HG02759 (cell line): ENCODE data around the gene ZNF554.
A peak's percentile ranks its signal among the peaks of the same experiment; 100 is the strongest.

ENCODE experiments used
- ATAC-seq: cut with Tn5 transposase; IDR thresholded peaks from one replicate; pipeline ENCODE4 v1.9.1; 2021; ENCODE audit warnings: mild to moderate bottlenecking, moderate library complexity; ENCODE audit not compliant: unreplicated experiment

Gene ZNF554

DNA sequence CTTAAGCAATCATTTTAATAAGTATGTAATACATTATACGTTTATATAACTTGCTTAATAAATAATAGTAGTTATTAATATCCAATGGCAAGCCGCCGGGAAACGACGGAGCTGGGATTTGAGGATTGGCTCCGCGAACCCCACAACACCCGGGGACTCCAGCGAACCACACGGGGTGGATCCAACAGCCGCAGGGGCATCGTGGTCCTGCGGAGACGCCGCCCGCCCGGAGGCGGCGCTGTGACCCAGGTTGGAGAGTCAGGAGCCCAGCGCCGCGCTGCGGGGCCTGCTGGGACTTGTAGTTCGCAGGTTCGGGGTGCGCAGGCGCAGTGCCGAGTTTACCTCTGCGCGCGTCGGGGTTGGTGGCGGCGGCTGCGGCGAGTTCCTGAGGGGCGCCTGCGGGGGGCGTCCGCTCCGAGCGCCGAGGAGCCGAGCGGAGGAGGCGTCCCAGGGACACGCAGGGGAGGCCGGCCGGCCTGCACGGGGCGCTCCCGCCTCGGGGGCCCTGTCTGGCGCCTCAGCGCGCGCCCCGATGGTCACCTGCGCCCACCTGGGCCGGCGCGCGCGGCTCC is at the start of gene ZNF554:
Gene ZNF554 (plus strand): TSS at position 329 of the 572 bp plus-strand sequence. CDS start 204 bp downstream, at position 533.
- ATAC-seq = peak; percentile 92

DNA sequence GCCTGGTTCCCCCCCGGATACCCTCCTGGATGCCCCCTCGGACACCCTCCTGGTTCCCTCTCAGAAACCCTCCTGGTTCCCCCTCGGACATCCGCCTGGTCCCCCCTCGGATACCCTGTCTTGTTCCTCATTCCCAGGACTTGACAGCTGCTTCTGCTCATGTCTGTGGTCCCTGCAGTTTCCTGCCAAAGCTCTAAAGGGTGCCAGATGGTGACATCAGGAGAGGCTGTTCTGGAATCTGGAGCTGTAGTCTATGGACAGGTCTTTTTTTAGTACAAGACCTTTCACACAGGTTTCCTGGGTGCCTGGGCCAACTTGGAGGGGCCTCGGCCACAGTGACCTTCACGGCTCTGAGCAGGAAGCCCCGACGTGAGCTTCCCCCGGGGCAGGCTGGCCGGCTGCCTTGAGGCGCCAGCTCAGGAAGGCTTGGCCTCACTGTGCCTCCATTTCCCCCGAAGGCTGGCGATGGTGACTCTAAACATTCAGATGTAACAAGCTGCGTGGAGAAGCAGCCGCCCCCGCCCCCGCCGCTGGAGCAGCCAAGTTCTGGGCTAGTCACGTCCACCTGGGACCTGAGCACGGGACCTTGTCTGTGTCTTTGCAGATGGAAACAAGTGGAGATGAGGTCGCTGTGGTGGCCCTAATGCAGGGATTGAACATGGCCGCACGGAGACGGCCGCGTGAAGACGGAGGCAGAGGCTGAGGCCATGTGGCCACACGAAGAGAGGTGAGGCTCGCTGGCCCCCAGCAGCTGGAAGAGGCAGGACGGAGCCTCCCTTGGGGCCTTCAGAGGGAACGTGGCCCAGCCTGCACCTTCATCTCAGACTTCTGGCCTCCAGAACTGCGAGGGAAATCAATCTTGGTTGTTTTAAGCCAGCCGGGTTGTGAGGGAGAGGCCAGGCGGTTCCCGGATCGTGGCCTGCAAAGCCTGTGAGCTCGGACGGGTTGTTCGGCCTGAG is 49.3 kb upstream of the ZNF554 start:
- no peak for ATAC-seq

DNA sequence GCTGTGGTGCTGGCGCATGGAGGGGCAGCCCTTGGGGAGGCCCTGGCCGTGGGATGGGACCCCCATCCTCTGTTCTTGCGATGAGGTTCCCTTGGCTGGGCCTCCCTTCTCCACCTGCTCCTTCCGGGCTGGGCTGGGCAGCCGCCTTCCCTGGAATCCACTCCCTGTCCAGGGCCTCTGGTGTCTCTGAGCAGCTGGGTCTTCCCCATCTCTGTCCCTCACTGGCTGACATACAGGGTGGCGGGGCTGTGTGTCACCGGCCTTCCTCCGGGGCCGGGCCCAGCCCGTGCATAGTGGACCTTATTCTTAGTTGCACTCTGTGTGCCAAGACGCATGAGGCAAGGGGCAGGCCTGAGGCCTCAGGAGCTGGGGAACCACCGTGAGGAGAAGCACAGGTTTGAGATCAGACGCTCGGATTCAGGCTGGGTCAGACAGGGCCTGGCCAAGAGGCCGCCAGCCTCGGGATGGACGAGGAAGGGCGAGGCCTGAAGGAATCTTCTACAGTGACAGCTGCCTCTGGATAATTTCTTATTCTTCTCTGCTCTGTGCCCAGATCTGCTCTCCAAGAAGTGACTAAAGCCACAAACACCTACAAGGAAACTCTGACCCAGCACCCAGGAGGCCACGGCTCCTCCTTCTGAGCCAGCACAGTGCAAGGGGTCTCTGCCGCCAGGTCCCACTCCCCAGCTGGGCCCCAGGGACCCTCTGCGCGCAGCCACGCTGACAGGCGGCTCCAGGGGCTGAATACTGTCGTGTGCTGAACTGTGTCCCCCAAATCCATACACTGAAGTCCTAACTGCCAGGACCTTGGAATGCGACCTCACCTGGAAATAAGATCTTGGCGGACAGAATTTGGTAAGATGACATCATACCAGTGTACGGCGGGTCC is 47.6 kb upstream of the ZNF554 start:
- ATAC-seq = no peak

DNA sequence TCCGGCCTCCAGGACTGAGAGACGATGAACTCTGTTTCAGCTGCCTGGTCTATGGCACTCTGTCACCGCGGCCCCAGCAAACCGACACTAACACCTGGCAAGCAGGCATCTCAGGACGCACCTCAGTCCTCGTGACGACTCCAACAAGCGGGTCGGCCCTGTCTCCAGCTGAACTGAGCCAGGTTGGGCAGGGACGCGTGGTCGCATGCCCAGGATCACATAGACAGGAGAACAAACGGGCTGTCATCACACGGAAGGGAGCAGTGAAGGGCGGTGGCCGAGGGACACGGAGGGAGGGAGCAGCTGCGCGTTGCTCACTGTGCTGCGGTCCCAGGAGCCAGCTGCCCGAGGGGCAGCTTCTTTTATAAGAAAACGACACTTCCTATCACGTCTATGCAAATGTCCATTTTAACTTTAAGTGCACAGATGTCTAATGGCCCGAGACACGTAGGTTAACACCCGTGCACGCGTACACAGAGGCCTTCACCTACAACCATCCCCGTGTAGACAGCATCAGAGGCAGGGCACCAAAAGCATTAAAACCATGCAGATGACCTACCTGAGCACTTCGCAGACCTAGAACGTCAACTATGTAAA is 45.5 kb upstream of the ZNF554 start:
- no peak for ATAC-seq

DNA sequence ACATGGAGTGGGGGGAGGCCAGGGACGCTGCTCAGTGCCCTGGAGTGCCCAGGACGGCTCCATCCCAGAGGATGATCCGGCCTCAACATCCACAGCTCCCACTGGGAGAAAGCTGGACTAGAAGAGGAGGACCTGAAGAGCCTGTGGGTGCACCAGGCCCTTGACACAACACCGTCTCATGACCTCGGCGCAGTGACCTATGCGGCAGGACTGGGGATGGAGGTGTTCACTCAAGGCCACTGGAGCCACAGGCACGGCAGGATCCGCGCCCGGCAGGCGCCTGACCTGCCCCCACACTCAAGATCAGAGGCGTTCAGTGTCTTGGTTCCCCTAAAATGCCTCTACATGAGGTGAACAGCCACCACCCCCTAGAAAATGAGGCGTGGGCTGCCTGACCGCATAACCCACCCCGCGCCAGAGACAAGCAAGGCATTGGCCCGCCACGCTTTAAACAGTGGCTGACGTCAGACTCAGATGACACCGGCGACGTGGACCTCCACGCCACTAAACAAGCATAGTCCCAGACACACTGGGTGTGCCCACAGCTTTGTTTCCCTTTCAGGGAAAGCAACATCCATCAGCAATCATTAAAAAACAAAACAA is 44.6 kb upstream of the ZNF554 start:
- ATAC-seq = no peak

DNA sequence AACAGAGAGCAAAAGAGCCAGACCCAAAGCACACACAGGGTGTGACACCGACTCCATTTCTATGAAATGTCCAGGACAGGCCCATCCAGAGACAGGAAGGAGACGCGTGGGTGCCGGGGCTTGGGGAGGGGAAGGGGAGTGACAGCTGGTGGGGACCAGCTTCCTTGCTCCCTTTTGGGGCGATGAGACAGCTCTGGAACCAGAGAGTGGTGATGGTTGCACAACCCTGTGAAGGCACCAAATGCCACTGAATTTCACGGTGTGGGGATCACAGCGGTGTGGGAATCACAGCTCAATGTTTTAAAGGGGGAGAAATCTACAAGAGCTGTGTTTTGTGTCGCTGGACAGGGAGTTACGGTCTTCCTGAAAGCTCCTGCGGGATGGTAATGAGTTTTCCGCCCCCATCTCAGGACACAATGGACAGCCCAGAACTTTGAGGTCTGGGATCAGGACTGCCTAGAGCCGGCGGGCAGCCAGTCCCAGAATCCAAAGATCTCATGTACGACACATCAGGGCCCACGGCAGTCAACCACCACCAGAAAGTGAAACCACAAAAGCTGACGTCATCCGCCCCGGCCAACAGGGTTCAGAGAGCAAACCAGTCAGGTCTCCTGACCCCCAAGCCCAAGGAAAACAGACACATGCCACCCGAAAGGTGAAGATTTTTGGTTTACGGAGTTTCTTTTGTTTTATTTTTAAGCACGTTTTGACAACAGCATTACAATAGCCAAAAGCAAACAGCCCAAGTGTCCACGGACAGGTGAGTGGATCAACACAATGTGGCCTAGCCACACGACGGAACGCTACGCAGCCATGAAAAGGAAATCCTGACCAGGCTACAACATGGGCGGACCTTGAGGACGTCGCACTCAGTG is 43.9 kb upstream of the ZNF554 start:
- no peak for ATAC-seq

DNA sequence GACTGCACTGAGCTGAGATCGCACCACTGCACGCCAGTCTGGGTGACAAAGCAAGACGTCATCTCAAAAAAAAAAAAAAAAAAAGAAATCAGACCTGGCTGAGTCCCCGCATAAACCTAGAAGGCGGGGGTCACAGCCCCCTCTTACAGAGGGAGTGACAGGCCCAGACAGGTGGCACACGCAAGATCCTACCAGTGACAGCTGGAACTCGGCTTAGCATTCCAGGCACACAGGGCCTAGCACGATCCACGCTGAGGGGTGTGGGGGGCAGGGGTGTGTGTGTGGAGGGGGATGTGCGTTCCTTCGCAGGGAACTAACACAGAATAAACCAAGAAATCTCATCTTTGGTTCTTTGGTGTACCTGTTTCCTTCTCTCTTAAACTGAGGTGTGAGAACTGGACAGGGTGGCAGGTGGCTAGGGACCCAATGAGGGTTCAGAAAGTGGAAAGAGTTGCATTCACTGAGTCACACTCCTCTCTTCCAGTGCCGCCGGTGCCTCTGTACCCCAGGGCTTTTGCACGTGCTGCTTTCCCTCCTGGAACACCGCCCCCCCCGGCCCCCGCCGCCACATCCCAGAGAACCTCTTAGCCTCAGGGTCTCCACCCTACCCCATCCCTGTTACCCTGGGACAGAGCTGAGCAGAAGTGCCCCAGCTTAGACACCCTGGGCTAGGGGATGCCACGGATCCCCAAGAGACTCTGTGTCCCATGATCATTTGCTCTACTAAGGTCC is 41.5 kb upstream of the ZNF554 start:
- no peak for ATAC-seq

DNA sequence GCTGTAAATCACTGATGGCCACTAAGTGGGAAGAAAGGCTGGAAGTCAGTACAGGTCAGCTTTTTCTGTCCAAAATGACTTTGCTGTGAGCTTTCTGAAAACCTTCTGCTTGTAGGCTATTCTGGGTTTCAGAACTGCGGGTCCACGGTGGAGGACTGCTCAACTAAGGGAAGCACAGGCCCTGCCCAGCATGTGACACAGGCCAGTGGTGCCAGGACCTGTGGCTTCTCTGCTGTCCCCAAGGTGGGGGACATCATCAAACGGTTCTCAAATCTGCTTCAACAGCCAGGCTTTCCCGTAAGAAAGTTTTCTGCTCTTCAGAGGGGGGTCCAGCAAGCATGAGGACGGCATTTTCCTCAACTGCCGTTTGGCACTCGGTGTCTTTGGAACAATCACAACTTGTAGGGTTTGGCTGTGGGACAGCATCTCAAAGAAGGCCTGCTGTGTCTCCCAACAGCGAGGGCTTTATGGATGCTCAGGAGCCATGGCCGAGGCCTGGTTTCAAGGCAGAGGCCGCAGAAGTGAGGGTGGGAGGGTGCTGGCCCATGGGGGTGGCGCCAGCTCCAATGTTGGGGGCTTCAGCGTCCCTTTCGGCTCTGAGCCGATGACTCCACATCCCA is 40.4 kb upstream of the ZNF554 start:
- ATAC-seq = no peak

DNA sequence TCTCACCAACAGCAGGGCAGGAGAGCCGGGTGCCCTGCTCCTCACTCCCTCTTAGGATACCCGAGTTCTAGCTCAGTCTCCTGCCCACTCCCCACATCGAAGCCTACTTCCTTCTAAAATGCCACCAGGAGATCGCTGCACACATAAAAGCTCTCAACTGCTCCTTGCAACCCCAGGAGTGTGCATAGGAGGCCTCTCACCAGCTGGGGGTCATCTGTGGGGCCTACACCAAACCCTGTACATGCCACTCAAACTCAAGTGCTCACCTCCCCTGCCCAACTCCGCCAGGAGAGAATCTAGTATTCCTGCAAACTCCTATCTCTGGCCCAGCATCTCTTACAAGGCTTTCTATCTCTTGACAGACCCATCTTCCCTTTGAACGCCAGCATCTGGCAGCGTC is 39.4 kb upstream of the ZNF554 start:
- ATAC-seq = no peak

DNA sequence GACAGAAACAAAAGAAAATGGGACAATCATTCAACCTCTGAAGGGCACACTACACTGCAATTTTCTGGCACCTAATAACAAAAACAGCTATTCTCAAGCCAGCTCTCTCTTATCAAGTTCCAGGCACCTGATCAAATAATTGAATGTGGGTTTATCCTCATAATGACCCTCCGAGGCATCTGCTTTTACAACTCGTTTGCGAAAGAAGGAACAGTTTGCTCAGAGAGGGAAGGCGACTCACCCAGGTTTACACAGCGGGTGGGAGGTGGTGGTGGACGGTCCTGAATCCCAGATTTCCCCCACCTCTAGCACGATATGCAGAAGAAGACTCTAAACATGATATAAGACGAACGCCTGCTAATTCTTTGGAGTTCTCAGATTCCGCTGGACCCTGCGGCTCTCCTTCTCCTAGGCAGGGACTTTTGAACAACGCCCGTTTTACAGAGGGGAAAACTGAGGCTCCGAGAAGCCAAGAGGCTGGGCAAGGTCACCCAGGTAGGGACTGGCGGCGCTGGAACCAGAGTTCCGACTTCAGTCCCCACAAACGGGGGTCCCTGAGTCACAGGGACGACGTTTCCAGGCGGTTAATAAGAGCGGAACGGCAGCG is 37.2 kb upstream of the ZNF554 start:
- no peak for ATAC-seq

DNA sequence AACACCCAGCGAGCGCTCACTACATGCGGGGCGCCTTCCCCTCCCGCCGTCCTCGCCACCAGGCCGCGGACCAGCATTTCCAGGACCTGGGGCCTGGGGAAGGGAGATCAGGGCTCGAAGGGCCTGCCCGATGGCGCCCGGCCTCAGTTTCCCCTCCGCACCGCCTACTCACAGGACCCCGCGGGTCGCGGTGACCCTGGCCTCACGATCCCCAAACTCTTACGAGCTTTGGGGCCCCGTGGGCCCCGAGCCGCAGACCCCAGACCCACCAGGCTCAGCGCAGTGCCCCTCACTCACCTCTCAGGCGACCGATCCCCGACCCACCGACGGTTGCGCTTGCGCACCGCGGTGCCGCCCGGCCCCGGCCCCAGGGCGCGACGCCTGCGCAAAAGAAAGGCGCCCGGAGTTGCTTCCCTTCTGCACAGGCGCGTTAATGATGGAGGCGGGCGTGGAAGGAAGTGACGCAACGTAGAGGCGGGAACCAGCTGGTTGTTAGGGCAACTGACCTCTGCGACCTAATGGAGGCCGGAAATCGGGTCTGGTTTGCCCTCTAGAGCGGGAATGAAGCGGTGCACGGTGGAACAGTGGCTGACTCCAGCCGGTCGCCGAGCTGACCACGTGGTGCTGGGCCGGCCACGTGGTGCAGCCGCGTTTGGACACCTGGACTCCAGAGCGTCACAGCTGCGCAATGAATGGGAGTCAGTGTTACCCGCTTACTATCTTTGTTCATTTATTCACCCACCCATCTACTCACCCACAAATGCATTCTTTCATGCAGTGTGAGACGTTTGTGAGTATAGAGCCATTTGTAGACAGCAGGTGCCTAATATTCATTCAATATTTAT is 36.5 kb upstream of the ZNF554 start, which contains the start of gene SGTA:
Gene SGTA (minus strand): TSS at position 338 of the 845 bp plus-strand sequence. CDS start 14,205 bp downstream, outside the sequence.
- peak; percentile 74 for ATAC-seq

DNA sequence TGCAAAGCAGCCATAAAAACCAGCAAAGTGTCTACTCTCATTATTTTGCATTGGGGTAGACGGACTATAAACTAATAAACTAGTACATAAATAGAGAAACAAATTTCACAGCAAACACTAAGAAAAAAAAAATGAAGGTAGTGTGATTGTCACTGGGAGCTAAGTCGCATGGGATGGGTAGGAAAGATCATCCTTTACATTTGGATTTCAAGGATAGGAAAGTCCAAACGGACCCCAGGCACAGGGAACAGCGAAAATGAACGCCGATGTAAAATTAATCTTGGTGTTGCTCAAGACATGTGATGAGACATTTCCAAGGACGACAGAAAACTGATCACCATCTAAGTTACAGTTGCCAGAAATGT is 35.9 kb upstream of the ZNF554 start:
- no peak for ATAC-seq

DNA sequence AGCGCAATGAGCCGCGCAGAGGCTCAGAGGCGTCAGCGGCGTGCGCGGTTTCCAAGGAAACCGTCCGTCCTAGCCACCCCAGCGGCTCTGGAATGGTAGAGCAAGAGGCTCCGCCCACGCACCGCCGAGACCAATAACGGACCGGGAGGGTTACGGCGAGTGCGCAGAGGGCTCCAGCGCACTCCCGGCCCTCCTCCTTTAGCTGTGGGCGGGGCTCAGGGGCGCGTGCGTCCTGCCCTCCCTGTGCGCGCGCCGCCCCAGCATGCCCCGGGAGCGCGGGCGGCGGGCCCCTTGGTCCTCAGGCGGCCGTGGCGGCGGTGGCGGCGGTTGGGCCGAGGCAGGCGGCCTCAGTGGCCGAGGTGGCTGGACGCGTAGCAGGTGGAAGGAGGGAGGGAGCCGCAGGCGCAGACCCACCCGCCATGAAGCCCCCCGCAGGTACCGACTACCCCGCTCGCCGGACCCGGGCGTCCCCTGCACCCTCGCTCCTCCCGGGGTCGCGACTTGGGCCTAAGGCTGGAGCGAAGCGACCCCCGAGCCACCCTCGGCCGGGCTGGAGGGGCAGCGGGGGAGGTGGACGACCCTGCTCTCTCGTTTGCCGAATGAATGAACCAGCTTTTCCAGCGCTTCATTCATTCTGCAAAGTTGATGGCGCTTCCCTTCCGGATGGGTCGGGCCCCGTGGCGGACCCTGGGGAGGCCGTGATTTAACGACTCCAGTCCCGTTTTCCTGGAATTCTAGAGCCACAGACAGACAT is 34.2 kb upstream of the ZNF554 start, which contains the start of gene THOP1:
Gene THOP1 (plus strand): TSS at position 260 of the 754 bp plus-strand sequence. CDS start 160 bp downstream, at position 420.
- peak; percentile 66 for ATAC-seq

DNA sequence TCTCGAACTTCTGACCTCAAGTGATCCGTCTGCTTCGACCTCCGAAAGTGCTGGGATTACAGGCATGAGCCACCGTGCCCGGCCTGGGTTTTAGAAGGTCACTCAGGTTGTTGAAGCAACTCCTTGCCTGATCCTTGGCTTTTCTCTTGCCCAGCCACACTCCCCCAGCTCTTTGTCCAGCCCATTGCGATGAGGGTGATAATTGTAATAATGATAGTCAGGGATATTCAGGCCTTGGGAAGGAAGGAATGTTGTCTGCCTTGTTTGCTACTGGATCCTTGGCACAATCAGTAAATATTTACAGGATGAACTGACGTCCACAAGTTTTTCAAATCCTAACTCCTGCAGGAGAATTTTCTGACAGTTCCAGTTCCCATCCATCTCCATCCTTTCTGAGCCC is 32.6 kb upstream of the ZNF554 start:
- no peak for ATAC-seq

DNA sequence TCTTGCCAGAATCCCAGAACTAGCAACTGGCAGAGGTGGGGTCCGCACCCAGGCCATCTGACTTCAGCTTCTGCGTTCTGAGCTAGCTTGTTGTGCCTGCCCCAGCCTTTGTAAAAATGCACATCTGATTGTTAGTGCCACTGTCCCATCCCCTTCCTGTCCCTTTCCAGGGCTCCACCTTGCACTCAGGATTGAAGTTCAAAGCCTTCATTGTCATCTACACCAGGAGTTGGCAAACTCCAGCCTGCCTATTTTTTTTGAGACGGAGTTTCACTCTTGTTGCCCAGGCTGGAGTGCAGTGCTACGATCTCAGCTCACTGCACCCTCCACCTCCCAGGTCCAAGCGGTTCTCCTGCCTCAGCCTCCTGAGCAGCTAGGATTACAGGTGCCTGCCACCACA is 31.4 kb upstream of the ZNF554 start:
- ATAC-seq = no peak

DNA sequence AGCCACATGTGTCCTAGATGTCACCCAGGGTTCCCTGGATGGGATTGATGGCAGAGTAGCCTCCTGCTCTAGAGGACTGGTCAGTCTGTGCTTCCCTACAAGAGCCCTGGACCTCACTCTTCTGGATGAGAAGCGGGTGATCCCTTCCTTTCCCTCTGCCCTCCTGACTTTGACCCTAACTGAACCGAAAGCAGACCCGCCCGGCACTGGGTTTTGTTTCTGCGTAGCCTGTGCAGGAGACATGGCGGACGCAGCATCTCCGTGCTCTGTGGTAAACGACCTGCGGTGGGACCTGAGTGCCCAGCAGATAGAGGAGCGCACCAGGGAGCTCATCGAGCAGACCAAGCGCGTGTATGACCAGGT is 29.5 kb upstream of the ZNF554 start:
- no peak for ATAC-seq
